OCI-M1 (cell line): ENCODE data around the gene DTWD1.
"Not testable (repeated sequence)": the region's sequence is repeated elsewhere in the genome, so short reads cannot be mapped to it uniquely, and the experiment has no call there.

Experiments
- DNase-seq: peaks from one replicate; lab custom pipeline; 2025; lab: John Stamatoyannopoulos, UW

The DTWD1 gene

DNA sequence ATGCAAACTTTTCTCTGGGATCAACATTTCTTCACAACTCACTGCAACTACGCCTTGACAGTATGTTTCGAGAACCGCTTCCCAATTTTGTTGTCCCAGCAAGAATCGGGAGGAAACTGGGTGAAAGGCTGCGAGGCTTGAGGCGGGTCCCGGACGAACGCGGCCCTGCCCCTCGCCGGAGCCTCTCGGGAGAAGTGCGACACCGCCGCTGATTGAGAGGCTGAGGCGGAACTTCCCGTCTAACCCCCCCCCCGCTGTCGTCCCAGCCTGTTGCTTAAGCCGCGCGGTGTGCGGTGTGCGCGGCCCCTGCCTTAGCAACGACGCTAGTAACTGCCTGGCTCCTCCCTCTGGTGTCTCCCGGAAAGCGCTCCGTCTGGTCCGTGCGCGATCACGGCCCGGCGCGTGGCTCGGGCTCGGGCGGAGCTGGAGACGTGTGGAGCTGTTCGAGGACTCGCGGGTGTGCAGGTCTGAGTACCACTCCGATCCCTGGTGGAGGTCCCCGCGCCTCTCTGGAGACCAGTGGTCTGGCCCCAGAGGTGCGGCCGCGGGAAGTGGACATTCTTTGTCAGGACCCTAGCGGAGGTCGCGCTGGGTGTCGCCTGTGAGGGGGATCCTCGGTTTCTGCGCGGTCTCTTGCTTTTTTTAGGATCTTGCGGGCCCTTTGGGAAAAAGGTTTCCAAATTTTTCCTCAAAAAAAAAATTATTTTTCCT lies at the start of gene DTWD1, which contains the start of gene FAM227B:
TSS of gene DTWD1 (plus strand) at position 391 of the 711 bp plus-strand sequence. CDS start 4,120 bp downstream, outside the sequence.
TSS of gene FAM227B (minus strand) at position 161 of the 711 bp plus-strand sequence. CDS start 5,647 bp downstream, outside the sequence.
- DNase-seq, result peak; percentile 98

DNA sequence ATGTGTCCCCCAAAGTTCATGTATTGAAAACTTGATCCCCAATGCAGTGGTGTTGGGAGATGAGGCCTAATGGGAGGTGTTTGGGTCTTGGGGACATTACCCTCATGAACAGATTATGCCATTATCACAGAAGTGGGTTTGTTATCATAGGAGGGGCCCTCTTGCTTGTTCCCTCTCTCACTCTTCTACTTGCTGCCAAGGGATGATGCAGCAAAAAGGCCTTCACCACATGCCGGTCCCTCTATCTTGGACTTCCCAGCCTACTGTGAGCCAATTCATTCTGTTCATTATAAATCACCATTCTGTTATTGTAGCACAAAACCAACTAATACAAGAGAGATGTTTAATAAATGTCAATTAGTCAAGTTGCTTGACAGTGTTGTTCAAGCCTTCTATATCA lies 47.4 kb upstream of the DTWD1 start:
- peak; percentile 77 for DNase-seq

GRCh38 chr15:49589030-49589429 lies 31.8 kb upstream of the DTWD1 start:
- peak; percentile 81 for DNase-seq

DNA sequence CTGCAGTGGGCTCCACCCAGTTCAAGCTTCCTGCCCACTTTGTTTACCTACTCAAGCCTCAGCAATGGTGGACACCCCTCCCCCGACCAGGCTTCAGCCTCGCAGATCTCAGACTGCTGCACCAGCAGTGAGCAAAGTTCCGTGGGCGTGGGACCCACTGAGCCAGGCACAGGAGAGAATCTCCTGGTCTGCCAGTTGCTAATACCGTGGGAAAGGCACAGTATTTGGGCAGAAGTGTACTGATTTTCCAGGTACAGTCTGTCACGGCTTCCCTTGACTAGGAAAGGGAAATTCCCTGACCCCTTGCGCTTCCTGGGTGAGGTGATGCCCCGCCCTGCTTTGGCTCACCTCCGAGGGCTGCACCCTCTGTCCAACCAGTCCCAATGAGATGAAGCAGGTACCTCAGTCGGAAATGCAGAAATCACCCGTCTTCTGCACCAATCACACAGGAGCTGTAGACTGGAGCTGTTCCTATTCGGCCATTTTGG lies 28.0 kb upstream of the DTWD1 start:
- not testable (repeated sequence) for DNase-seq

DNA sequence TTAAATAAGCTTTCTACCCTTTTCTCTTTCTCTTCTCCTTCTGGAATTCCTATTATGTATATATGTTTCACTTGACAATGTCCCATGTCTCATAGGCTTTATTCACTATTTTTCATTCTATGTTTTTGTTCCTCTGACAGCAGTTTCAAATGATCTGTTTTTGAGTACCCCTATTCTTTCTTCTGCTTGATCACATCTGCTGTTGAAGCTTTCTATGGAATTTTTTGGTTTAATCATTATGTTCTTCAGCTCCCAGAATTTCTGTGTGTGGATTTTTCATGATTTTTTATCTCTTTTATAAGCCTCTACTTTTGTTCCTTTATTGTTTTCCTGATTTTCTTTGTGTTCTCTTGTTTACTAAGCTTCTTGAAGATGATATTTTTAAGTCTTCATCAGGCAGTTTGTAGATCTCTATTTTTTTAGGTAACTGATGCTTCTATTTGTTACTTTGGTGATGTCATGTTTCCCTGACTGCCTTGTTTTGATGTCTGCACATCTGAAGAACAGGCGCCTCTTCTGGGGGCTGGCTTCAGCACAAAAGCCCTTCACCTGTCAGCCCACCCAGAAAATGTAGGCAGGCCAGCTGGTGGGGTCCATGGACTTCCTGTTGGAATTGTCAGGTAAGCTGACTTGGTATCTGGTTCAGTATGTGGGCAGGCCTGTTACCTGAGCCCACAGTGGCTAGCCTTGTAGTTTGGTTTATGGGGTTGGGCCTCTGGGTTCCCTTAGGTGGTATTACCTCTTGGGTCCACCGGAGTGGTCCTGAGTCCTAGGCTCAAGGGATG lies 16.0 kb upstream of the DTWD1 start:
- DNase-seq, result no peak

DNA sequence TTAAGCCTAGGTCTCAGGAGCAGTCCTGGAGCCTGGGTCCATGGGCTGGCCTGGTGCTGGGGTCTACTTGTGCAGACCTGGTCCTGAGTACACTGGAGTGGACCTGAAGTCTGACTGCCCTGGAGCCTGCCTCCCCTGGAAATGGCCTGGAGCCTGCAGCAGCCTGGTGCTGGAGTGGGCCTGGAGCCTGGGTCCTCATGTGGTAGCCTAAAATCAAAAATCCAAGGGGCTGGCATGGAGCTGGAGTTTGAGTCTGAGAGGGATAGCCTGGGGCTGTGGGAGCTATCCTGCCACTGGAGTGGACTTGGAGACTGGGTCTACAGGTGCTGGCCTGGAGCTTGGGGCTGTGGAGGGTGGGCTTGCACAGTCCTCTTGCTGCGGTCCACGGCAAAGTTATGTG lies 15.3 kb upstream of the DTWD1 start:
- no peak for DNase-seq

DNA sequence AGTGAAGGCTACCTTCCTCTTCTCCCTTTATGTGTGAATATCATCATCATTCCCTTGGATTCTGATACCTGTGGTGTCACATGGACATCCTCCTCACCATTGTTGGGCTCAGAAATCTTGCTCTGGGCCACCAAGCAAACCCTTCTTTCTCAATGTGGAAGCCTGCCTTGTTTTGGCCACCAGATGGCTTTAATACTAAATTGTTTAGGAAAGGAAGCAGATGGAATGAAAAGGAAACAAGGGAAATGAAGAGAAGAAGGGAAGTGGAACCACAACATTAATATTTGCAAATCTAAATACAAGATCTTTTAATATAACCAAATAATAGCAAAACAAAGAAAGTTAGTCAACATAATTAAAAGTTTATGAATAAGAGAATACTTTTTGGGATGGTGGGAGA lies 14.3 kb upstream of the DTWD1 start:
- DNase-seq, result no peak

DNA sequence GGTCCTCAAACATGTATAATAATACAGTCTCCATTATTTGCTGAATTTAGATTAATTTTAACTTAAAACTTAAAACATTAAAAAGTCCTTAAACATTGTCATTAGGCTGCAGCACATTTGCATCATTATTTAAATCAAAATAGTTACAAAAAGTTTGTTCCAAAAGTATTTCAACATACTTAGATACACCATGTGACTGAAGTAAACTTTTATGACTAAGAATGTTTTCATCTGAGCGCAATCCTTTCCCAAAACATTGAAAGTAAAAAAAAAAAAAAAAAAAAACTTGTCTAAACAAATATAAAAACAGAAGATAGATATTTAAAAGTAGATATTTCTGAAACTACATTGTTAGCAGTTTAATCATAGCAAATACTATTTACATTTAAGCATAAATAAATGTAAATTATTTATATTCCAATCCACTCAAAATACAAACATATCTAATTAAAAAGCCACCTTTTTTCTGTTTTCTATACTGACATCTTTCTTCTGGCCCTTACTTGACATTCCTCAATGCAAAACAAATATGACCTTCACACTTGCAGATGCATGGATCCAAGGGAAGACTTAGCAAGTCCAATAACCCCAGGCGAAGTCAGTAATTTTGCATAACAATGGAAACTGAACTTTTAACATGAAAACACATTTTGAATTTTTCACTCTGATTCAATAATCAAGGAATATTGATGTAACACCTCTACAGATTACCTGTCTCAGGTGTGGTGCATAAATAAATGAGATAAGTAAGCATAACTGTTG lies 10.5 kb upstream of the DTWD1 start:
- DNase-seq, result no peak

DNA sequence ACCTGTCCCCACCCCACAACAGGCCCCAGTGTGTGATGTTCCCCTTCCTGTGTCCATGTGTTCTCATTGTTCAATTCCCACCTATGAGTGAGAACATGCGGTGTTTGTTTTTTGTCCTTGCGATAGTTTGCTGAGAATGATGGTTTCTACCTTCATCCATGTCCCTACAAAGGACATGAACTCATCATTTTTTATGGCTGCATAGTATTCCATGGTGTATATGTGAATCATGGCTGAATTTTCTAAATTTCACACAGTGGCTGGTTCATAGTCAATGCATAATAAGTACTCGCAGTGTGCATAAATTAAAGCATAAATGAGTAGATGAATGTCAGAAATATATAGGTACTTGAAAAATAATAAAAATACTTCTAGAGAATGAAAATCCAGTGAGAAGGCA lies 8.6 kb upstream of the DTWD1 start:
- not testable (repeated sequence) for DNase-seq

GRCh38 chr15:49619226-49619625 lies 1.6 kb upstream of the DTWD1 start:
- peak; percentile 27 for DNase-seq

- peak; percentile 74 for DNase-seq
Observed at GRCh38 chr15:49620199-49620598, 649 bp upstream of the DTWD1 start.

DNA sequence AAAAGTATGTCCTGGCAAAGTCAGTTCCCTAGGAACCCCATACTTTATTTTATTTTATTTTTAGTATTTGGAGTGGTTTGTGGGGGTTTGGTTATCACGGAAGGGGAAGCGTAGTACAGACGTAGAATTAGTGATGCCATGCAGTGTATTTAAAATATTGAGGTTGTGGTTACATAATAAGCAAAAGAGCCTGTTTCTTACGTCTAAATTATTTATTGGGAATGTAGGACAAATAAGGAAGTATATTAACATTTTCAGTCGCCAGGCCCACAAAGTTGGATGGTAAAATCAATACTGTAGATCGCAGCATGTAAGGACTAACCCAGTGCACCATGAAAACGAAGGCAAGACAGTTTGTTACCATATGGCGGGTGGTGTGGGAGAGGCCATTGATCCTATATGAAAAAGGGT lies 558 bp downstream of the DTWD1 start:
- DNase-seq, result peak; percentile 70

DNA sequence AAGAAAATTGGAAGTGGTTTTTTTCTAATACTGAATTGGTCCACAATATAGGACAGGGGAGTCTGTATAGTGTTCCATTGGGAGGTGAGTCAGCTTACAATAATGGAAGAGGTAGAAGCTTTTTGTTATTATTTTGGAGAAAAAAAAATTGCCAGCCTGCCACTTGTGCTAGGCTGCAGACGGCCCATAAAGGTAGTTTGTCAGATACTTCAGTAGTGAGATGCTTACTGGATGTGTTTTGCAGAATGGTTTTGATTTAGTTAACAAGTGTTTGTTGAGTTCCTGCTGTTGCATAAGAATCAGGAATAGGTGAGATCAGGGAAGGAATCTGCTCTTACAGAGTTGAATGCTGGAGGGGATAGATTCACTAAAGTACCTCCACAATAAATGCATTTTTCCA lies 1.0 kb downstream of the DTWD1 start:
- DNase-seq, result peak; percentile 46

DNA sequence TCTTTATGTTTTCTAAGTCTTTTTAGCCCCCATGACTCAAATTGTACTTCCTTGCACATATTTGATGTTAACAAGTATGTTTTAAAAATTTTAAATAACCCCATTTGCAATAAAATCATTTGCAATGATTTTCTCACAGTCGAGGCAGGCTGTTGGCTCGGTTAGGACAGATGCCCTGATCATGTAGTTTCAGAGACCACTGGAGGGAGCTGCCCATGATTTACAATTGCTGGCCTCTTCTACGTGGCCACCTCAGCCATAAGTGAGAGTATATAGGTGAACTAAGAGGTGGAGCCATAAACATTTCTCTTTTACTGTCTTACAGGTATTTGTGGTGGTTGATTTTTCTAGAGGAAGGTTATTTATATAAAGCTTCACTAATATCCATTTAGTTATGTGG lies 1.7 kb downstream of the DTWD1 start:
- DNase-seq, result no peak

DNA sequence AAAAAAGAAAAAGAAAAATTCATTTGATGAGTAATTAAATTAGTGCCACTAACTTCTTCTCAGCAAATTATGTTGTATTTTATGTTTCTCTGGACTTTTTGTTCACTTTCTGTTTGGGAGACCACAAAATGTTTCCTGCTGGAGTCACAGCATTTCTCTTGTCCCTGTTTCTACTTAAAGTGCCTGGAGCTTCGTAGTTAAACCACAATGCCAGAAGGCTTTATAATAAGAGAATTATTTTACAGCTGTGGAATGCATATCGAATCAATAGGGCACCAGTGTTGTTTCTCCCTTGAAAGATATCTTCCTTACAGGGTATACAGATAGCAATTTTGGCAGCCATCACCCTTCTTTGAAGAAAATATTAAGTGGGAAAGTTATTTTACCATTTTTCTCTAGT lies 3.2 kb downstream of the DTWD1 start:
- DNase-seq, result no peak

- no peak for DNase-seq
Observed at GRCh38 chr15:49625460-49626036, 4.7 kb downstream of the DTWD1 start.

DNA sequence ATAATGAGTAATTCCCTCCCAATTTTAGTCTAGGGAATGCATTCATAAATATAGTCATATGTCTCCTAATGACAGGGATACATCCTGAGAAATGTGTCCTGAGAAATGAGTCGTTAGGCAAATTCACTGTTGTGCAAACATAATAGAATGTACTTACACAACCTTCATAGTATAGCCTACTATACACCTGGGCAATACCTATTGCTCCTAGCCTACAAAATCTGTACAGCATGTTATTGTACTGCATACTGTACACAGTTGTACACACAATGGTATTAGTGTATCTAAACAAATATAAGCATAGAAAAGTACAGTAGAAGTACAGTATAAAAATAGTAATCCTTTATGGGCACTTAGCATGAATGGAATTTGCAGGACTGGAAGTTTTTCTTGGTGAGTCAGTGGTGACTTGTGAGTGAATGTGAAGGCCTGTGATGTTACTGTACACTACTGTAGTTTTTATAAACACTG lies 6.6 kb downstream of the DTWD1 start:
- no peak for DNase-seq

GRCh38 chr15:49628379-49628778 lies 7.5 kb downstream of the DTWD1 start:
- no peak for DNase-seq

DNA sequence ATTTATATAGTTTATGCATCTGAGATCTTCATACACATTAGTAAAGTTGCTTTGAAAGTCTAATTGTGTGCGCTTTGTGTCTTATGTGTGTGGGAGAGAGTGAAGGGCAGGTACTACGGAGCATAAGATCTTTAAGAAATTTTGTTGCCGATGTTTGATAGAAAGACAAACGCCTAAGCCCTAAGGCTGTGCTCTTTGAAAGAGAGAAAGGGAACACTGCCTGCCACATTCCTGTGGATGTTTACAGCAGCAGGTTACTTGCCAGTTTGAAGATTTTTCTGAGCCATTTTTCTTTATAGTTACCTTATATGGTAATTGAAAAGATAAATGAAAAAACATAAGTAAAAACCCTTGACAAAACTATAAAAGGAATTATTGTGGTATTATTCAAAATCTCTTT lies 17.0 kb downstream of the DTWD1 start:
- no peak for DNase-seq

GRCh38 chr15:49644364-49644794 lies 23.5 kb downstream of the DTWD1 start:
- peak; percentile 43 for DNase-seq

DNA sequence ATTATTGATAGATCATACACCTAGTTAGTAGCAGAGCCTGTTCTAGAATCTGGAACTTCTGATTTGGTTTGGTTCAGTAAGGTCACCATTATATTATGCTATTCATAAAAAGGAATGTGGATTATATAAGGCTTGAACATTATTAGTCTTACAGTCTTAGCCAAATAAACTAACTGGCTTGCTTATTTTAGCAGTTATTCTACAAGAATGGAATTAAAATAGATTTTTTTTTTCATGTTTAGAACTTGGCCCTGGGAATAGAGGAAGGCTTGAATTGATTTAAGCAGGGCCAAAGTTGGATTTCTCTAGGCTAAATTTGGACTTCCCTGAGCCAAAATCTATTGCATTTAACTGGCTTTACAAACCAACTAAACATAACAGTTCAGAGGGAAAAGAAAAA lies 24.4 kb downstream of the DTWD1 start:
- DNase-seq, result no peak

- peak; percentile 29 for DNase-seq
Observed at GRCh38 chr15:49645941-49646340, 25.1 kb downstream of the DTWD1 start.
